Right lobe of liver (tissue), 4 donors: Measurements from ENCODE around the gene SLX4.

Experiments used
- CTCF ChIP-seq, 4 donors: fragments of 200-600 bp in 3 of 4; fragments of 450-650 bp in 1 of 4; IDR thresholded peaks; one replicate each; pipeline versions ENCODE4 v1.5.1 to v1.8.0; 2016 to 2022; ENCODE audit warnings: antibody characterized with exemption in 4 of 4, mild to moderate bottlenecking in 2 of 4
- POLR2A ChIP-seq: fragments of 450-650 bp; IDR thresholded peaks from one replicate; pipeline ENCODE4 v1.6.1; 2017; ENCODE audit warnings: antibody characterized with exemption, mild to moderate bottlenecking
- donor health status: DM: no; HTN: no; CAD: no.
- donor health status: DM: no; HTN: no; CAD: no.
- donor health status: DM: no; HTN: yes; CAD: no.

DNA sequence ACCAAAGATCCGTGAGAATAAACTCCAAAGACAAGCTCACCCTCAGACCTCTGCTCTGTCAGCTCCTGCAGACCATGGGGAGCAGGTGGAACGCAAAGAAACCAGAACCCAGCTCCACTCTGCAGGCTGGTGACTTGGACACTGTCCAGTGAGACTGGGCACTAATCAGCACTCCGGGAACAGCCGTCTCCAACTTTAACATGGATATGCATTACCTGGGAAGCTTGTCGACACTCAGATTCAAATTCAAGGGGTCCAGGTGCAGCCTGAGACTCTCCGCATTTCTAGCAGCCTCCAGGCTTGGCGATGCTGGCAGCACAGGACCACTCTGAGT lies 9.1 kb downstream of the SLX4 start:
- TF ChIP-seq CTCF (IDR thresholded peaks at IDR 0.05), result no peak
- TF ChIP-seq POLR2A, result no peak
